SU-DHL-6 (cell line): ENCODE measurements around the gene SCN9A.

Experiments
- CTCF ChIP-seq: fragments of 200-600 bp; sonication (generic); IDR thresholded peaks from one replicate; pipeline ENCODE4 v1.5.1; 2017; ENCODE audit warnings: antibody characterized with exemption, mild to moderate bottlenecking, low read length, moderate library complexity; ENCODE audit not compliant: insufficient read depth, poor library complexity, severe bottlenecking
- EZH2phosphoT487 ChIP-seq: fragments of 200-600 bp; sonication (generic), shearing (Covaris generic); conservative IDR thresholded peaks from 2 replicates; pipeline ENCODE4 v1.6.1; 2018; ENCODE audit warnings: mild to moderate bottlenecking, antibody characterized with exemption, low read length, moderate library complexity, mixed read lengths

GRCh38 chr2:166171216-166171615 is 204.5 kb downstream of the SCN9A start:
- TF ChIP-seq CTCF (no peak), EZH2phosphoT487 (no peak)
